ENCODE results near the gene ABCC3. TPM values are rescaled to one million over a fixed set of nuclear protein-coding genes. Genes with fewer than 3 reads are reported as not detected.
A peak's percentile ranks its signal among the peaks of the same experiment; 100 is the strongest.

Gene ABCC3
- total RNA-seq, 1 donor: 39.3 TPM

GRCh38 chr17:50631908-50632571, 2.6 kb upstream of the ABCC3 start:
- no peak for TF ChIP-seq CTCF (IDR thresholded peaks at IDR 0.05; ENCODE audit: insufficient read depth, low read depth, low read length)
- H3K4me3 ChIP-seq (ENCODE audit: low read depth, low read length): no peak overlapping the region
- no peak for DNase-seq (ENCODE audit: low read depth)

- no peak overlapping the region for H3K4me3 ChIP-seq (ENCODE audit: low read depth, low read length)
- no peak for TF ChIP-seq CTCF (IDR thresholded peaks at IDR 0.05; ENCODE audit: insufficient read depth, low read depth, low read length)
- DNase-seq (ENCODE audit: low read depth): no peak
Observed at GRCh38 chr17:50632637-50633036, 2.0 kb upstream of the ABCC3 start.

GRCh38 chr17:50633683-50634082, 998 bp upstream of the ABCC3 start:
- H3K4me3 ChIP-seq (ENCODE audit: low read depth, low read length): no peak overlapping the region
- TF ChIP-seq CTCF (IDR thresholded peaks at IDR 0.05; ENCODE audit: insufficient read depth, low read depth, low read length): no peak
- no peak for DNase-seq (ENCODE audit: low read depth)

GRCh38 chr17:50634915-50635731, 442 bp downstream of the ABCC3 start:
- H3K4me3 ChIP-seq (ENCODE audit: low read depth, low read length): peak overlapping the region; percentile 70
- peak; percentile 18 for TF ChIP-seq CTCF (IDR thresholded peaks at IDR 0.05; ENCODE audit: insufficient read depth, low read depth, low read length)
- DNase-seq (ENCODE audit: low read depth): no peak

GRCh38 chr17:50635732-50635981, 976 bp downstream of the ABCC3 start:
- TF ChIP-seq CTCF (IDR thresholded peaks at IDR 0.05; ENCODE audit: insufficient read depth, low read depth, low read length): no peak
- no peak for DNase-seq (ENCODE audit: low read depth)
- H3K4me3 ChIP-seq (ENCODE audit: low read depth, low read length): peak overlapping the region; percentile 70

GRCh38 chr17:50635982-50636803, 1.5 kb downstream of the ABCC3 start:
- no peak for TF ChIP-seq CTCF (IDR thresholded peaks at IDR 0.05; ENCODE audit: insufficient read depth, low read depth, low read length)
- DNase-seq (ENCODE audit: low read depth): peak; percentile 37
- peak overlapping the region; percentile 70 for H3K4me3 ChIP-seq (ENCODE audit: low read depth, low read length)

Data from fibroblast of villous mesenchyme (primary cell).